Measurements from ENCODE around the gene PSMA5. TPM values are rescaled to one million over a fixed set of nuclear protein-coding genes. Genes with fewer than 3 reads are reported as not detected.
"Not testable (repeated sequence)": the region's sequence is repeated elsewhere in the genome, so short reads cannot be mapped to it uniquely, and the experiment has no call there.

PSMA5 gene
- total RNA-seq, 2 donors from 2014 or later = 41.5 to 62.8 TPM

DNA sequence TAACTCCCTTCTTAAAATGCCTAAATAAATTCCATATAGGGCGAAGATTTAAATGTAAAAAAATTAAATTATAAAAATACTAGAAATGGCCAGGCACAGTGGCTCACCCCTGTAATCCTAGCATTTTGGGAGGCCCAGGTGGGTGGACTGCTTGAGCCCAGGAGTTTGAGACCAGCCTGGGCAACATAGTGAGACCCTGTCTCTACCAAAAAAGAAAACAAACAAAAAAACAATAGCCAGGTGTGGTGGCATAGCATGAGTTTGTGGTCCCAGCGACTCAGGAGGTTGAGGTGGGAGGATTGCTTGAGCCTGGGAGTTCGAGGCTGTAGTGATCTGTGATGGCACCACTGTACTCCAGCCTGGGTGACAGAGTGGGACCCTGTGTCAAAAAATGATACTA, 46.3 kb downstream of the PSMA5 start:
- ATAC-seq = no peak
- DNase-seq = no peak
- intact Hi-C loops (cut with DNase I) = no loop called here

DNA sequence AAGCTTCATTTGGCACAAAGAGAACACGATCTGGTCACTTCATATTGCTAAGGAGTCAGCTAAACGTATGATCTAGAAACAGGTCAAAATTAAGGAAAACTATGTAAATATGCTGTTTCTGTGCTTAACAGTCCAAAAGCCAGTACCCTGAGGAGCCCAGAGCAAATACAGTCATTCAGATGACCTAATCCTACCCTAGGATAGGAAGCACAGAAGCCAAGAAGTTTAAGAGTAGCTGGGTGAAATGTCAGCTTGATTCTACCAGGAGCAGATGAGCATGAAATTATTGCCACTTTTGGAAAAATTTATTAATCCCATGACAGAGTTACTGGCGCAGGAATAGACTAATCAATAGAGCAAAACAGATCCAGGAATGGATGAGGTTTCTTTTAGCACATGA, 46.8 kb downstream of the PSMA5 start:
- DNase-seq = no peak
- intact Hi-C loops (cut with DNase I) = no loop called here
- peak in 1 of 2 donors; percentile 65 for ATAC-seq

DNA sequence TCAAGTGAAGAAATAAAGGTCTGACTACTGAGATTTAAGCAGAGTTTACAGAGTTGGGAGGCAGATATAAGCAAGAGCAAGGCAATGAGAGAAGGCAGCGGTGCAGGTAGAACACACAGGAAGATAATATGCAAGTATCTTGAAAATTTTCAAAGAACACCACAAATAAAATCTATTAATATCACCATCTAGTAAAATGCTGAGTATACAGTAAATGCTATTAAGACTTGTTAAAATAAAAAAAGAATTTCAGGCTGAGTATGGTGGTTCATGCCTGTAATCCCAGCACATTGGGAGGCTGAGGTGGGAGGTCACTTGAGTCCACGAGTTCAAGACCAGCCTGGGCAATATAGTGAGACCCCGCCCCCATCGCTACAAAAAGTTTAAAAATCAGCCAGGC, 48.5 kb downstream of the PSMA5 start:
- DNase-seq = no peak
- intact Hi-C loops (cut with DNase I) = no loop called here
- ATAC-seq = no peak

DNA sequence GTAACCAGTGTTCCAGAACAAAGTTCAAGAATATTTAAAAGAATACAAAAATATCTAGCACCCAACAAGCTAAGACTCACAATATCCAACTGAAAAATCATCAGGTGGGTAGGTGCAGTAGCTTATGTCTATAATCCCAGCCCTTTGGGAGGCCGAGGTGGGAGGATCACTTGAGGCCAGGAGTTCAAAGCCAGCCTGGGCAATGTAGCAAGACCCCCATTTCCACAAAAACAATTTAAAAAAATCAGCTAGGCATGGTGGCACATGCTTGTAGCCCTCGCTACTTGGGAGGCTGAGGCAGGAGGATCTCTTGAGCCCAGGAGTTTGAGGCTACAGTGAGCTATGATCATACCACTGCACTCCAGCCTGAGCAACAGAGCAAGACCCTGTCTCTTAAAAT, 52.6 kb downstream of the PSMA5 start:
- DNase-seq; intact Hi-C loops (cut with DNase I); ATAC-seq: not testable (repeated sequence)

DNA sequence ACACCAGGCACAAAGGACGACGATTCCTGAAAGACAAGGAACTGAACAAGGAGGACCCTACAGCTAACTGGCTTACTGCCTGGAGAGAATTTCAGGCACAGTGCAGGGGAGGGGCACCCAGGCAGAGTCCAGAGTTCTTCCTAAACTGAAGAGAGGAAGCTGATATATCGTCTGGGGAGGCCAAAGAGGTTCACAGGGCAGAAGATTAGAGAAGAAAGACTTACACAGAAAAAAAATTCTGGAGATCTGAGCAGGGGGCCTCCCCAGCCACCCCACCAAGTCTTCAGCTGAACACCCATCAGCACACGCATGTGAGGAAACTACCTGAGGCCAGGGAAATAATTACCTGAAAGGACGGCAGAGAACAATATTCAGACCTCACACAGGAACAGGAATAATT, 53.1 kb downstream of the PSMA5 start:
- ATAC-seq (peak in 1 of 2 donors; percentile 38), DNase-seq (no peak)
- intact Hi-C loops (cut with DNase I) = no loop called here

DNA sequence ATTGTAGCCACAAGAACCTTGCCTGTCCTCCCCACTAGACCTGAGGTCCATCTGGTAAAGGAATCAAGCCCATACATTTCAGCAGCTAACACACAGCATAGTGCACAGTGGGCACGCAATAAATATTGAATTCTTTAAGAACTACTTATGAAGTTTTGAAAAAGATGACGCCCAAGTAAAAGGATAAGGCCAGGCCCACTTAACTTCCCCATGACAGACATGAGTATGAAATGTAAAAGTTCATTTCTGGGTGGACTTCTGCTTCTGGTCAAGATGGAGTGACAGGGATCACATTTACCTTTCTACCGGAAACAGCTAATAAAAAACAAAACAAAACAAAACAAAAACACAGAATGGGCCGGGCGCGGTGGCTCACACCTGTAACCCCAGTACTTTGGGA, 54.0 kb downstream of the PSMA5 start:
- intact Hi-C loops (cut with DNase I) = no loop called here
- DNase-seq (no peak), ATAC-seq (no peak)

DNA sequence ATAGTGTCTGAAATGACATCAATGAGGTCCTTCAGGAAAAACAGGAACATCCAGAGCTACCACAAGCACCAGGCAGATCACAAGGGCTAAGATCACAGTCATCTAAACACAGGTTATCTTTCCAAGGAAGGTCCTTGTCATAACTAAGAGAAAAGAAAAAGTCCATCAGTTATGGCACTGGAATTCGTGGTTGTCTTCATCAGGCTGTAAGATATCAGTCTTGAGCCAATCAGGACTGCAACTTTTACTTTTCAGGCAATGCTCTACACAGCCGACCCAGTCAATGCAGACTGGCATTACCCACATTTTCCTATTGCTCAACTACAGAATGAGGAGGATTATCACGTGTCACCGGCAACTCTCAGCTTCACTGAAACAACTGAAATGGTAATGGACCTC, 54.9 kb downstream of the PSMA5 start:
- peak; percentile 31 for DNase-seq
- intact Hi-C loops (cut with DNase I) = no loop called here

DNA sequence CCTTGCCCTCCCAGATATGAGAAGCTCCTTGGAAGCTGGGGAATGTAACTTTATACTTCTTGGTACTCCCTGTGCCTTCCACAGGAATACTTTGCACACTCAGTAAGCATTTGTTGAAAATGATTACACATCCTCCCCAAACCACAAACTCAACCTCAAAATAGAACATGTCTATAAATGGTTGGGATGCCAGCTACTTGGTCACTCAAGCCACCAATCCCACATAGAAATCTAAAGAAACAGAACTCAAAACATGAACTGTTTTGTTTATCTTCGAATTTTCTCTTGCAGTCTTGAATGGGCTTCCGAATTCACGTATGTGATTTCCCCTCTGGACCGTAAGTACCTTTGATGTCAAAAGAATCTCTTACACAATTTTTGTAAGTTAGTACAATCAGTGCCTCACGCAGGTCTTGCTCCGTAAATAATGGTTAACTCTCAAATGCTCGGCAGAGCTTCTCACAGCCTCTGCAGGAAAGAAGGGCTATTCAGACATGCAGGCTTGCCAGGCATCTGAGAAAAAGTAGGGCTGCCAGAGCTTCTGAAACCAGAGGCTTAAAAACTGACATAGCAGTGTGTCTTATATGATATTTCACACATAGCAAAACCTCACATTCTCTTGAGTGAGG, 55.4 kb downstream of the PSMA5 start:
- ATAC-seq = peak; percentile 48 to 65
- no peak for DNase-seq
- intact Hi-C loops (cut with DNase I) = no loop called here

More for the DNA sequence above, 54.9 kb downstream of the PSMA5 start:
- ATAC-seq = peak; percentile 83 to 85

DNA sequence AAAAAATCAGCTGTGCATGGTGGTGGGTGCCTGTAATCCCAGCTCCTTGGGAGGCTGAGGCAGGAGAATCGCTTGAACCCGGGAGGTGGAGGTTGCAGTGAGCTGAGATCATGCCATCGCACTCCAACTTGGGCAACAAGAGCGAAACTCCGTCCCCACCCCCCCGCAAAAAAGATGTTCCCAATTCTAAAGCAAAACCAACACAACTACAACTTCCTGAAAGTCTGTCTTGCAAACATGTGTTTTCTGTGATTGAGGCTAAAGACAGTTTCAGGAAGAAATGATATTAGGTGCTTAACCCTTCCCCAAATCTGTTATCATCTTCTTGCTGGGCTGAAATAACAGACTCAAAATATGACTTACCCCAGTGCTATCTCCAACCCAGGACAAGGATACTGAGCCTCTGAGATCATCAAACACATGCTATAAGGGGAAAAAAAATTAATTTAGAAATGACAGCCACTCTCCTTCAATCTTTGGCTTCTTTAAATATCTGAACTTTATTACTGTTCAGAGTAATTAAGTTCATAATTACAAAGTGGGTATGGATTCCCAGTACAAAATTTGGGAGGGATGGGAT, 57.0 kb downstream of the PSMA5 start:
- ATAC-seq (peak in 1 of 2 donors; percentile 29), DNase-seq (no peak)
- intact Hi-C loops (cut with DNase I) = no loop called here

DNA sequence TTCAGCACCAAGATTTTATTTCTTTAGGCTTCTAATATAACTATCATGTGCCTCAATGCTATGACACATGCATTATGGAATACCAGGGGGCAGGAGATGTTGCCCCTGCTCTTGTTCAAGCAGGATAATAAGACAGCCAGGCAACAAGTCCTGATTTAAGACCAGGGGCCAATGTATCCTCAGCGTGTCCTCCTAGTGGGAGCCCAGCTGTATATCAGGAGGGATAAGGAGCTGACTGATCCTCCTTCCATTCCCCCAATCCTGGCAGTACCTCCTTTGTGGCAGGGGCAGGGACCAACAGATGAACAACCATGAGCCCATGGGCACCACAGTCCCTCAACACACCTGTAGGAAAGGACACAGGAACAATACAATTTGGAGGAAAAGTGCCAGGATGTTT, 57.8 kb downstream of the PSMA5 start:
- intact Hi-C loops (cut with DNase I) = no loop called here
- ATAC-seq = no peak
- no peak for DNase-seq

DNA sequence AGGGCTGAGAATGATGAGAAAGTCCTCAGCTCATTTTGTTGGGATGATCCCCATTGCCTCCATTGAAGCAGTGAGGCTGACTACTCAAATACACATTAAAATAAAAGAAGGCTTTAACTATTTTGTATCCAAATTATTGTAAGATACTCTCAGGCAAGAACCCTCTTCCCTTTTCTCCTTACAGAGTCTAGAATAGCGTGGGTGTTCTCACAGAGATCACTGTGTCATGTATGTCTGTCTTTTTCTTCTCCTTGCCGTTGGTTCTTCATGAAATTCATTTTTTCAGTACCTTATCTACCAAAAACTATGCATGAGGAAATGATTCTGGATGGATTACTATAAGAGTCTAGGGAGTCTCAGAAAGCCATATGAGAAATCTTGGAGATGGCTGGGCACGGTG, 58.6 kb downstream of the PSMA5 start:
- DNase-seq = no peak
- no peak for ATAC-seq
- intact Hi-C loops (cut with DNase I) = no loop called here

DNA sequence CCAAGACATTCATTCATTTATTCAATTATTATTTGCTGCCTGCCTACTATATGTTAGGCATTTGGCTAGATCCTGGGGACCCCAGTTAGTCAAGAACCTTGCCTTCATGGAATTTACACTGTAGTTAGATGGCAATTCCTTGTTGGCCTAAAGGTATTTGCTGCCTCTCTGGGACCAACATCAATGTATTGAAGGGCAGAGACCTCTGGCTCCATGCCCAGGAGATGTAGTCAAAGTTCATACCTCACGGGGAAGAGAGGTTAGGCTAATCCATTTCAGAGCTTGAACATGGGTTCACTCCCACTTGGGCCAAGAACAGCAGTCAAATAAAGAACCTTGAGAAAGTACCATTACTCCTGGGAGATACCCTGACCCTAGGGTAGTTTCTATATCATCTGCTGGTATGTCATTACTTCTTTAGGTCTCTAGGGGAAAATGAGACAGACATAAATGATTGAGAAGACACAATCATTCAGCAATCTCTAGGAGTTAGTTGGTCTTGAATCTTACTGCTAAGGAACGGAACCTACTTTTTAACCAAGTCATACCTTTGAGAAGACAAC, 60.5 kb downstream of the PSMA5 start:
- intact Hi-C loops (cut with DNase I) = no loop called here

DNA sequence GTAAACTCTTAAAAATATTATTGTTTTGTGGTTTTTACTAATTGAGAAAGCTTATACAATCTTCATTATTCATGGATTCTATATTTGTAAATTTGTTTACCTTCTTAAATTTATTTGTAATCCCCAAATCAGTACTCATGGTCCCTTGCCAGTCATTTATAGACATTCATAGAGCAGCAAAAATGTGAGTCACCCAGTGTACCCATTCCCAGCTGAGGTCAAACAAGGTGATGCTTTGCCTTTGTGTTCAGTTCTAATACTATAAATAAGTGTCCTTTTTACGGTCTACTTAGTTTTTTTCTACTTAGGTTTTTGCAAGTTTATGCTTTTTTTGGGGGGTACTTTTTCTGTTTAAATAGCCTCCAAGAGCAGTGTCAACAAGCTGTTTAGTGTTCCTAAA, 64.6 kb downstream of the PSMA5 start:
- peak in 1 of 2 donors; percentile 56 for ATAC-seq
- no peak for DNase-seq
- intact Hi-C loops (cut with DNase I) = loop anchor here in 1 of 2 donors (5.0 kb wide), 1 partner anchor 36 kb away; the partner anchor contains the start of gene SORT1

More for the DNA sequence above, 60.5 kb downstream of the PSMA5 start:
- DNase-seq = no peak
- ATAC-seq = no peak

DNA sequence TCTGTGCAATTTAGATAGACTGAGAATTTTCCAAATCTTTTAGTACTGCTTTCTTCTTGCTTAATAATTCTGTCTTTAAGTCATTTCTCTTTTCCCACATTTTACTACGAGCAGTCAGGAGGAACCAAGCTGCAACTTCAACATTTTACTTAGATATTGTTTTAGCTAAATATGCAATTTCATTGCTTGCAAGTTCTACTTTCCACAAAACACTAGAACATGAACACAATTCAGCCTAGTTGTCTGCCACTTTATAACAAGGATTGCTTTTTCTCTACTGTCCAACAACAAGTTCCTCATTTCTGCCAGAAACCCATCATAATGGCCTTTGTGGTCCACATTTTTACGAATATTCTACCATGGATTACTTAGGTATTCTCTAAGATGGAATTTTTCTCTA, 65.2 kb downstream of the PSMA5 start:
- ATAC-seq = no peak
- intact Hi-C loops (cut with DNase I) = loop anchor here in 1 of 2 donors (5.0 kb wide), 1 partner anchor 36 kb away; the partner anchor contains the start of gene SORT1
- DNase-seq = no peak

DNA sequence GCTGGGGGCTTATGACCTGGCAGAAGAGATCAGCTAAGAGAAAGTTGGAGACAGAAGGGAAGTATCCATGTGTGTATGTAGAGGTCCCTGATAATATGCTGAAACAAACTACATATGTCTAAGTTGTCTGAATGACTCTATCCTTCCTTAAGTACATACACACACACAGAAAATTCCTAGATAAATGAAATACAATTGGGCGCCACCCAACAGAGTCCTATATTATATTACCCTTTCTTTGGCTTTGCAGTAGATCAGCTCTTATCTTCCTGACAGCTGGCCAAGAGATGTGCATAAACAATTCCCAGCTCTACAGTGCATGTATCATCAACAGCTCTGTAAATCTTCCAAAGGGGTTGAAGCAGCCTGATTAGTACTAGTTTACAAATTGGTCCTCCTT, 68.6 kb downstream of the PSMA5 start:
- intact Hi-C loops (cut with DNase I) = no loop called here
- ATAC-seq (peak in 1 of 2 donors; percentile 40), DNase-seq (no peak)

DNA sequence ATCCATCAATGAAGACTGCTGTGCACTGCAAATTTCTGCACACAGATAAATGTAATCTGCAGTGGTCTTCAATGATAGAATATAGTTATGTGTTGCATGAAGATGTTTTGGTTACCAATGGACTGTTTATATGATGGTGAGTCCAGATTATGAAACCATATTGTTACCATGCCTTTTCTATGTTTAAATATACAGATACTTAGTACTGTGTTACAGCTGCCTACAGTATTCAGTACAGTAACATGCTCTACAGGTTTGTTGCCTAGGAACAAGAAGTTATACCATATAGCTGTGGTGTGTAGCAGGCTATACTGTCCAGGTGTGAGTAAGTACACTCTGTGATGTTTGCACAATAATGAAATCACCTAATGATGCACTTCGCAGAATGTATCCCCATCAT, 69.3 kb downstream of the PSMA5 start:
- DNase-seq (no peak), ATAC-seq (no peak)
- intact Hi-C loops (cut with DNase I) = no loop called here

DNA sequence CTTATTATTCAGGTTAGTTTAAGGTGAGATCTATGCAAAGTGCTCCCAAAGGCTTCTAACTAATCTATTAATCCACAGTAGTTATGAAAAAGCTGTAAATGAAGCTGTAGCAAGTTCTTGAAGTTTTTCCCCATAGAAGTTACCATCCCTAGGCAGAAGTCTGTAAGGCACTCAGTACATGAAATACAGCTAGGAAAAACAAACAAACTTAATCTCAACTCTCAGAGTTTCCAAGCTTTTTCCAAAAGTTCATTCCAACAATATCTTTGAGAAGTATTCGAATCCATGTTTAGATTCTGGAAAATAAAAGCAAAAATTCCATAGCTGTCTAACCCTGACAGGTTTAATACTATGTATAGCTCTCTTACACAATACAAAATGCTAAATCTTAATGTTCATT, 69.7 kb downstream of the PSMA5 start:
- ATAC-seq = no peak

DNA sequence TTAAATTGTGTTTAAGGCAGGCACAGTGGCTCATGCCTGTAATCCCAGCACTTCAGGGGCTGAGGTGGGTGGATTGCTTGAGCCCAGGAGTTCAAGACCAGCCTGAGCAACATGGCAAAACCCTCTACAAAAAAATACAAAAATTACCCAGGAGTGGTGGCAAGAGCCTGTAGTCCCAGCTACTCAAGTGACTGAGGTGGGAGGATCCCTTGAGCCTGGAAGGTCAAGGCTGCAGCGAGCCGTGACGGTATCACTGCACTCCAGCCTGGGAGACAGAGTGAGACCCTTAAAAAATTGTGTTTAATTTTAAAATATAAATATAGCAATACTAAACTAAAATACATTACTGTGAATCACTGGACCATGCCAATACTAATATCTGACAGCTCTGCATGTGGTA, 71.3 kb downstream of the PSMA5 start:
- no peak for DNase-seq
- no peak for ATAC-seq
- intact Hi-C loops (cut with DNase I) = no loop called here

More for the DNA sequence above, 69.7 kb downstream of the PSMA5 start:
- intact Hi-C loops (cut with DNase I) = no loop called here
- DNase-seq = no peak

DNA sequence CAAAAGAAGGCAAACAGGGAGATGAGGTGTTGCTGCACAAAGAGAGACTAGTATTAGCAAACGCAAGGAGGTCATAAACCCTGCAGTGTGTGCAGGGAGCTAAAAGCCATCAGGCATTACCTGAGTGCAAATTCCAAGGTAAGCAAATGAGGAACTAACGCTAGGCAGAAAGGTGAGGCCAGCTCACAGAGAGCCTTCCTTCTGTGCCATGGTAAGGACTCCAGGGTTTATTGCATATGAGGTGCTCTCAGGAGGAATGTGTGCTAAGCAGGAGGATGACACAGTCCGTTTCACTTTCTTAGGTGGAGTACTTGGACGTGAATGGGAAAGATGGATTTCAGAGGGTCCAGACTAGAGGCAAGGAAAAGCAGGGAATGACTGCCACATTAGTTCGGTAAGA, 74.8 kb downstream of the PSMA5 start:
- DNase-seq (no peak), ATAC-seq (no peak)
- intact Hi-C loops (cut with DNase I) = no loop called here

DNA sequence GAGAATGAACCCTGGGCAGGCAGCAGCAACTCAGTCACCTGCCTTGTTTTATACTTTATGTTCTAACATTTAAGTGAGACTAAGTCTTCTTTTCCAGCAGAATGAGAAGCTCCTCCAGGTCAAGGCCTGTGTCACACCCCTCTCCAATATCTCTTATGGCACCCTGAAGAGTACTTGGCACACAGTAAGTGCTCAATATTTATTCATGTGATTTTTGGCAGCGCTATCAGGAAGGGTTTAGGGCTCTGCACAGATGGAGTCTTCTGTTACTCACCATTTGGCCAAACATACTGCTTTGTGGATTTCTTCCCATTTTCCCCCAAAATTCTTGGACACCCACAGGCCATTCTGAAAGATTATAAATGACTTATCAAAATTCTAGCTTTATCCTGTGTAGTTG, 75.6 kb downstream of the PSMA5 start:
- no peak for ATAC-seq
- no peak for DNase-seq
- intact Hi-C loops (cut with DNase I) = no loop called here

DNA sequence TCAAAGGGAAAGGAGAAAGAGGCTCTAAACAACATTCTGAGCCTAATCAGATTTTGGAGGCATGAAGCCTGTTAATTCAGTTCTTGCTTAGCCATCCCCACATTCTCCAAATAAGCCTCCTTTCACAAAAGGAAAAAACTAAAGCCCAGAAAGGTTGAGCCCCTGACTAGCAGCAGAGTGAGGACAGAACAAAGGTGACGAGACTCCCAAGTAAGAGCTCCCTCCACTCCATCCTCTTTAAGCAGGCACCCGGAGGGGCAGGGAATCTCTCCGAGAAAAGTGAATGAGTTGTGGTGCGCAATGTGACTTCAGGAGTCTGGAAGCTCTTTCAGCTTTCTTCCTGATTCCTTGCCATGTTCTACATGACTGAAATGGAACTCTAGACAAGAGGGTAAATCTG, 76.1 kb downstream of the PSMA5 start:
- no peak for ATAC-seq

More for the DNA sequence above, 76.1 kb downstream of the PSMA5 start:
- no peak for DNase-seq
- intact Hi-C loops (cut with DNase I) = no loop called here
